HFF-Myc (cell line): Measurements from ENCODE around the gene COL26A1.

ENCODE experiments used
- DNase-seq: peaks from one replicate; pipeline ENCODE4 v3.0.0-alpha.2; 2011; ENCODE audit warnings: low read depth; ENCODE audit errors: extremely low read depth
- H3K4me3 ChIP-seq: replicated peaks from 2 replicates; pipeline ENCODE4 v1.5.1; 2011; ENCODE audit warnings: low read depth, mild to moderate bottlenecking, control low read depth, low read length
- TF ChIP-seq, protein P1 (sequence below): IDR thresholded peaks from 2 replicates; pipeline ENCODE4 v1.5.1; 2012; ENCODE audit warnings: mild to moderate bottlenecking, low read depth, low read length, control low read depth; ENCODE audit errors: missing control alignments

The COL26A1 gene

DNA sequence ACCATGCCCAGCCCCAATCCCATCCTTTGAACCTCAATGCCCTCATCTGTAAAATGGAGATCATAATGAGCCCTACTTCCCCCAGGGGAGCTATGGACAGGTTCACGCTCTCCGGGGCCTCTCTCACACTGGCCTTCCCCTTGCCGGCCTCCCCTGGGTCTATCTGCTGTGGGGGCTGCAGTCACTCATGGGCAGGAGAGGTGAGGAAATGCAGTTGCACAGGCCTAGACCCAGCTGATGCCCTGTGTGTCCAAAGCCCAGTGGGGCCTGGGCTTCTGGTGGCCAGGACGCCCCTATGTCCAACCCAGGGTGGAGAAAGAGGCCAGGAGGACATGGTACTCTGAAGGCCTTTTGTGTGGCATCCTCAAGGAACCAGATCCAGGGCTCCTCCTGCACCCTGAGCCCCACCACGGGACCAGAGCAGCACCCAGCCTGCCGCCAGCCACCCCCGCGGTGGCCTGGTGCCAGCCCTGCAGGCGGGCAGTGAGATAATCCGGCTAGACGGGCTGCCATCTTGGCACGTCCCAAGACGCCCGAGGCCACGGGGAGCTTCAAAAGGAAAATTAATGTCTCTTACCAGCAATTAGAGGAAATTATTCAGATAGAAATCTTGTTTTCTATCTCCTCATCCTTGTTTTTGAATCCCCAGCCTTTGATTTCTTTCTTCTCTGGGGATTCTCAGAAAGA, 227.4 kb downstream of the COL26A1 start:
- H3K4me3 ChIP-seq, result no peak overlapping the region
- DNase-seq, result no peak
- TF ChIP-seq, protein P1, sequence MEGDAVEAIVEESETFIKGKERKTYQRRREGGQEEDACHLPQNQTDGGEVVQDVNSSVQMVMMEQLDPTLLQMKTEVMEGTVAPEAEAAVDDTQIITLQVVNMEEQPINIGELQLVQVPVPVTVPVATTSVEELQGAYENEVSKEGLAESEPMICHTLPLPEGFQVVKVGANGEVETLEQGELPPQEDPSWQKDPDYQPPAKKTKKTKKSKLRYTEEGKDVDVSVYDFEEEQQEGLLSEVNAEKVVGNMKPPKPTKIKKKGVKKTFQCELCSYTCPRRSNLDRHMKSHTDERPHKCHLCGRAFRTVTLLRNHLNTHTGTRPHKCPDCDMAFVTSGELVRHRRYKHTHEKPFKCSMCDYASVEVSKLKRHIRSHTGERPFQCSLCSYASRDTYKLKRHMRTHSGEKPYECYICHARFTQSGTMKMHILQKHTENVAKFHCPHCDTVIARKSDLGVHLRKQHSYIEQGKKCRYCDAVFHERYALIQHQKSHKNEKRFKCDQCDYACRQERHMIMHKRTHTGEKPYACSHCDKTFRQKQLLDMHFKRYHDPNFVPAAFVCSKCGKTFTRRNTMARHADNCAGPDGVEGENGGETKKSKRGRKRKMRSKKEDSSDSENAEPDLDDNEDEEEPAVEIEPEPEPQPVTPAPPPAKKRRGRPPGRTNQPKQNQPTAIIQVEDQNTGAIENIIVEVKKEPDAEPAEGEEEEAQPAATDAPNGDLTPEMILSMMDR, result no peak

DNA sequence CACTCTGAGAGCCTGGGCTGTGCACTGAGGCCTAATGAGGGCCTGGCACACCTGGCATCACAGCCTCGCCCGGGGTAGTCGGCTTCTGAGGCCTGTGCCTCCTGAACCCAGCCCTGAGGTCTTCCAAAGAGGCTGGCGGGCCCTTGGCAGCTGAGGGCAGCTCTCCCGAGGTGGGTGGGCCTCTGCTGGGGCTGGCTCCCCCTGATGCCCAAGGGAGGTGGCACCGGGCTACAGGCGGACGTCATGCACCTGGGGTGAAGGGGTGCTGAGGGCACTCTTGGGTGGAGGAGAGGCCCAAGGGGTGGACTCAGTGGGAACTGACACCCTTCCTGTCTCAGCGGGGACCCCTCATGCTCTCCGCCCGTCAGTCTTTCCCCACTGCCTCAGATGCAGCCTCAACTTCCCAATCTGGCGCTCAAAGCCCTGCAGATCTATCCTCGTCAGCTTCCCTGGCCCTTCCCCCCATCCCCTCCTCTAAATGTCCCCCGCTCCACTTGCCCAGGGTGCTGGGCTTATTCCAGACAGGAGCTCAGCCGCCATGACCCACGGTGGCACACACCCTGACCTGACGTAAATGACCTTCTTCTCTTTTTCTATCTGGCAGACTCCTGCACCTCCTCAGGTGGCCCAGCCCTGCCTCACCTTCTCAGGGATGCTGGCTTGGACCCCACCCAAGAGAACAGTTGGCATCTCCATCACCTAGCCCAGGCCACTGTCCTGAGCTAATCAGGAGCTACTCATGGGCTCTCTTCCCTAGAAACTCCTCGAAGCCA, 228.2 kb downstream of the COL26A1 start:
- TF ChIP-seq, protein P1, result no peak
- no peak overlapping the region for H3K4me3 ChIP-seq
- DNase-seq, result no peak

DNA sequence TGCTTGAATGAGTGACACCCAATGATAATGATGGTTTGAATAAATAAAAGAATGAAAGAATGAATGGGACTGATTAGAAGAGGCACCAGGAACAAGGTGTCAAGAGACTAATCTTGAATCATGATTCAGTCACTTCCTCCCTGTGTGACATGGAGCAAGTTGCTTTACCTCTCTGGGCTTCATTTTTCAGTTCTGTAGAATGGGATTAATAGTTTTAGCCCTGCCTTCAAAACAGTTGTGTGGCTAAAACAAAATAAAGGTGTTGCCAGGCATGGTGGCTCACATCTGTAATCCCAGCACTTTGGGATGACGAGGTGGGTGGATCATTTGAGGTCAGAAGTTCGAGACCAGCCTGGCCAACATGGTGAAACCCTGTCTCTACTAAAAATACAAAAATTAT, 228.8 kb downstream of the COL26A1 start:
- no peak for DNase-seq
- no peak overlapping the region for H3K4me3 ChIP-seq
- TF ChIP-seq, protein P1, result no peak

DNA sequence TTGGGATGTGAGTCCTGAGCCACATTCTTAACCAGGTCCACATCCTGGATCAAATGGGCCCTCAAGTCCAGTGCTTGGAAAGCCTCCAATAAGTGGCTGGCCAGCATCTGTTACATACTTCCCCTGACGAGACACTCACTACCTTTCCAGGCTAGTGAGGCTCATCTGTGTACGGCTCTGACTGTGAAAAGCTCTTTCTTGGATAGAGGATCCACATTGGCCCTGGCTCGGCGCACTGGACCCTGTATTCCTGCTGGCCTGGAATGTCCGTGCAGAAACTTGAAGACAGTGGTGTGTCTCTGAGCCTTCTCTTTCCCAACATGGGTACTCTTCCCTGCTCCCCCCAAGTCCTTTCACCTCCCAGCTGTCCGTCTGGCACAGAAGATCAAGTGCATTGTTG, 230.9 kb downstream of the COL26A1 start:
- TF ChIP-seq, protein P1, result no peak
- DNase-seq, result no peak
- no peak overlapping the region for H3K4me3 ChIP-seq

DNA sequence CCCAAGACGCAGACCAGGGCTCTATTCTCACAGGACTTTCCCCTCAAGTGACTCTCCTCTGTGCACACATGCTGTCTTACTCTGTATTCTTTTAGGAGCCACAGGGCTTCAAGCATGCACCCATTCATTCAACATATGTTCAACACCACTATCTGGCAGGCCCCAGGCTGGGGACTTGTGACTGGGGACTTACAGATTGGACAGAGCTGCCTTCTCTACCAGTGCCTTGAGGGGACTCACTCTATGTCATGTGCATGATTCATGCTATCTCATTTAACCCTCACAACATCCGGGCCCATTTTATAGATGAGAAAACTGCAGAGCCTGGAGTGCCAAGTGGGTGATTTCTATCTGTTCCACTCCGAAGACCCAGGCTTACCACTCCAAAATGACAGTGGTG, 232.1 kb downstream of the COL26A1 start:
- no peak overlapping the region for H3K4me3 ChIP-seq
- DNase-seq, result no peak
- TF ChIP-seq, protein P1, result no peak

DNA sequence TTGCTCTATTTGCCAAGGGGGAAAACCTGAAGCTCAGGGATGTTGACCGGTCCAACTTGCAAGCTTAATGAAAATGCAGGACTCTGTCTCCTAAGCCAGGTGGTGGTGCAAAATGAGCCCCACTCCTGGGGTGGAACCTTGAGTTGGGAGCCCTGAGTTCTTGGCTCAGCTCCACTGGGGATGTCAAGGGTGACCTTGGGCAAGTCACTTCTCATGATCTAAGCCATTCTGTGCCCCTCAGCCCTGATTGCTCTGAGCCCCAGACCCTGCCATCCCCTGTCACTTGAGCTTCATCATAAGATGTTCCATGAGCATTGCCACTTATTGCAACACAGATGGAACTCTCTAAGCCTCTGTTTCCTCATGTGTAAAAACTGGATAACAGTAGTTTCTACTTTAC, 232.6 kb downstream of the COL26A1 start:
- H3K4me3 ChIP-seq, result no peak overlapping the region
- no peak for DNase-seq
- TF ChIP-seq, protein P1, result no peak
